HEK293 (cell line): ENCODE results near the gene LEO1.

Experiments used
- GLIS2 ChIP-seq: fragments of 450-650 bp; formaldehyde crosslinking; IDR thresholded peaks from 2 replicates; pipeline ENCODE4 v1.5.1; 2016; ENCODE audit warnings: missing biosample characterization, missing genetic modification characterization
- KLF1 ChIP-seq: fragments of 450-650 bp; formaldehyde crosslinking; IDR thresholded peaks from 2 replicates; pipeline ENCODE4 v1.5.1; 2016; ENCODE audit warnings: missing biosample characterization, missing genetic modification characterization
- KLF16 ChIP-seq: fragments of 450-650 bp; formaldehyde crosslinking; IDR thresholded peaks from 2 replicates; pipeline ENCODE4 v1.5.1; 2017; ENCODE audit warnings: missing biosample characterization, missing genetic modification characterization
- PRDM1 ChIP-seq: fragments of 450-650 bp; formaldehyde crosslinking; IDR thresholded peaks from 2 replicates; pipeline ENCODE4; 2016; ENCODE audit warnings: missing biosample characterization, missing genetic modification characterization
- SP2 ChIP-seq: fragments of 450-650 bp; formaldehyde crosslinking; IDR thresholded peaks from 2 replicates; pipeline ENCODE4 v1.5.1; 2016; ENCODE audit warnings: missing biosample characterization, missing genetic modification characterization
- SP3 ChIP-seq: fragments of 450-650 bp; formaldehyde crosslinking; IDR thresholded peaks from 2 replicates; pipeline ENCODE4 v1.5.1; 2016; ENCODE audit warnings: missing biosample characterization, missing genetic modification characterization
- WT1 ChIP-seq: fragments of 450-650 bp; formaldehyde crosslinking; IDR thresholded peaks from 2 replicates; pipeline ENCODE4 v1.5.1; 2016; ENCODE audit warnings: missing biosample characterization, missing genetic modification characterization
- ZBTB20 ChIP-seq: fragments of 450-650 bp; formaldehyde crosslinking; IDR thresholded peaks from 2 replicates; pipeline ENCODE4 v1.5.1; 2016; ENCODE audit warnings: missing biosample characterization, missing genetic modification characterization
- ZEB2 ChIP-seq: fragments of 450-650 bp; formaldehyde crosslinking; IDR thresholded peaks from 2 replicates; pipeline ENCODE4 v1.5.1; 2016; ENCODE audit warnings: missing biosample characterization, missing genetic modification characterization
- ZNF10 ChIP-seq: fragments of 450-650 bp; formaldehyde crosslinking; IDR thresholded peaks from 2 replicates; pipeline ENCODE4 v1.5.1; 2017; ENCODE audit warnings: missing biosample characterization, missing genetic modification characterization
- ZNF138 ChIP-seq: fragments of 450-650 bp; formaldehyde crosslinking; IDR thresholded peaks from 2 replicates; pipeline ENCODE4 v1.5.1; 2016; ENCODE audit warnings: missing biosample characterization, missing genetic modification characterization, borderline replicate concordance
- ZNF155 ChIP-seq: fragments of 450-650 bp; formaldehyde crosslinking; IDR thresholded peaks from 2 replicates; pipeline ENCODE4 v1.5.1; 2016; ENCODE audit warnings: missing biosample characterization, missing genetic modification characterization
- ZNF335 ChIP-seq: fragments of 450-650 bp; formaldehyde crosslinking; conservative IDR thresholded peaks from 2 replicates; pipeline ENCODE4 v1.5.1; 2016; ENCODE audit warnings: missing biosample characterization, missing genetic modification characterization
- ZNF341 ChIP-seq: fragments of 450-650 bp; formaldehyde crosslinking; IDR thresholded peaks from 2 replicates; pipeline ENCODE4; 2016; ENCODE audit warnings: low read depth, missing biosample characterization, missing genetic modification characterization
- ZNF416 ChIP-seq: fragments of 450-650 bp; formaldehyde crosslinking; IDR thresholded peaks from 2 replicates; pipeline ENCODE4 v1.5.1; 2016; ENCODE audit warnings: missing biosample characterization, missing genetic modification characterization
- ZNF426 ChIP-seq: fragments of 450-650 bp; formaldehyde crosslinking; IDR thresholded peaks from 2 replicates; pipeline ENCODE4 v1.5.1; 2017; ENCODE audit warnings: missing biosample characterization, missing genetic modification characterization, mild to moderate bottlenecking, inconsistent platforms, moderate library complexity
- ZNF544 ChIP-seq: fragments of 450-650 bp; formaldehyde crosslinking; IDR thresholded peaks from 2 replicates; pipeline ENCODE4 v1.5.0; 2017; ENCODE audit warnings: missing biosample characterization, missing genetic modification characterization
- ZNF549 ChIP-seq: fragments of 450-650 bp; IDR thresholded peaks from 2 replicates; pipeline ENCODE4 v1.5.1; 2018; ENCODE audit warnings: missing biosample characterization, missing genetic modification characterization, mild to moderate bottlenecking, inconsistent platforms, moderate library complexity
- ZNF707 ChIP-seq: fragments of 450-650 bp; formaldehyde crosslinking; IDR thresholded peaks from 2 replicates; pipeline ENCODE4 v1.5.1; 2016; ENCODE audit warnings: missing biosample characterization, missing genetic modification characterization
- ZNF843 ChIP-seq: fragments of 450-650 bp; formaldehyde crosslinking; IDR thresholded peaks from 2 replicates; pipeline ENCODE4 v1.5.1; 2016; ENCODE audit warnings: missing biosample characterization, missing genetic modification characterization
- ZSCAN30 ChIP-seq: fragments of 450-650 bp; IDR thresholded peaks from 2 replicates; pipeline ENCODE4 v1.5.1; 2018; ENCODE audit warnings: missing biosample characterization, mild to moderate bottlenecking, missing genetic modification characterization, moderate library complexity
- TF ChIP-seq, protein P1 (sequence below): fragments of 450-650 bp; formaldehyde crosslinking; IDR thresholded peaks from 2 replicates; pipeline ENCODE4 v1.5.1; 2017; ENCODE audit warnings: missing biosample characterization, missing genetic modification characterization
- TF ChIP-seq, protein P2 (sequence below): fragments of 450-650 bp; formaldehyde crosslinking; IDR thresholded peaks from 2 replicates; pipeline ENCODE4 v1.5.1; 2016; ENCODE audit warnings: missing biosample characterization, missing genetic modification characterization
- TF ChIP-seq, protein P3 (sequence below): fragments of 450-650 bp; formaldehyde crosslinking; IDR thresholded peaks from 2 replicates; pipeline ENCODE4 v1.5.1; 2016; ENCODE audit warnings: missing biosample characterization, missing genetic modification characterization
- TF ChIP-seq, protein P4 (sequence below): fragments of 450-650 bp; formaldehyde crosslinking; IDR thresholded peaks from 2 replicates; pipeline ENCODE4 v1.5.1; 2017; ENCODE audit warnings: missing biosample characterization, missing genetic modification characterization
- TF ChIP-seq, protein P5 (sequence below): fragments of 450-650 bp; formaldehyde crosslinking; conservative IDR thresholded peaks from 2 replicates; pipeline ENCODE4 v1.5.1; 2016; ENCODE audit warnings: low read depth, missing biosample characterization, missing genetic modification characterization
- TF ChIP-seq, protein P6 (sequence below): fragments of 450-650 bp; formaldehyde crosslinking; IDR thresholded peaks from 2 replicates; pipeline ENCODE4 v1.5.1; 2016; ENCODE audit warnings: missing biosample characterization, missing genetic modification characterization

Gene LEO1

DNA sequence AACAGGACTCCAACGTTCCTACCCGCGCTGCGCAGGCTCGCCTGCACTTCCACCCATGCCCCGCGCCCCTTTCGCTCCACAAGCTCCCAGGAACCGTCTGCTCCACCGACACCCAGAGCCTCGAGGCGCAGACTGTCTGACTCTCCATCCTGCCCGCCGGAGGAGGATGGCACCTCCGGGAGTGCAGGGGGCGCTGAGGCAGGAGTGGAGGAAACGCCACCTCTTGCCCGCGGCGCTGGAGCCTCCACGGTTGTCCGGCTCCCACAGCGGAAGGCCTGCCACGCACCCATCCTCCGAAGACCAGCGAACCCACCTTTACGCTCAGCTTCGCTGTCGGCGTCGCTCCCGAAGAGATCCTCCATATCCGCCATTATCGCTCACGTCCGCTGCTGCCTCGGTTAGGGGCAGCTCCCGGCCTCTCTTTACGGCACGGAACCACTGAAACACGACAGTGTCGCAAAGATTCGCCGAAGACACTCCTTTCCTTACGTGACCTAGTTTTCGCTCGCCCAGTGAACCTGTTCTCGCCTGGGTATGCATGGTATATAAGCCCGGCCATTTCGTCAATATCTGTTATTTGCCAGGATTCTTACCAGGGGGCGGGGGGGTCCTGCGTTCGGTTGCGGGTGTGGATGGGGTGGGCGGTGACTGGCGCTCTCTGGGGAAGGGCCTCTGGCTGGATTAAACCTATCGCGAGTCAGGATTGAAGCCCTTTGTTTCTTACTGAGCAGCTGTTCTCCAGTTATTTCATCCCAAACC lies at the start of gene LEO1 (continued):
- TF ChIP-seq, protein P1, sequence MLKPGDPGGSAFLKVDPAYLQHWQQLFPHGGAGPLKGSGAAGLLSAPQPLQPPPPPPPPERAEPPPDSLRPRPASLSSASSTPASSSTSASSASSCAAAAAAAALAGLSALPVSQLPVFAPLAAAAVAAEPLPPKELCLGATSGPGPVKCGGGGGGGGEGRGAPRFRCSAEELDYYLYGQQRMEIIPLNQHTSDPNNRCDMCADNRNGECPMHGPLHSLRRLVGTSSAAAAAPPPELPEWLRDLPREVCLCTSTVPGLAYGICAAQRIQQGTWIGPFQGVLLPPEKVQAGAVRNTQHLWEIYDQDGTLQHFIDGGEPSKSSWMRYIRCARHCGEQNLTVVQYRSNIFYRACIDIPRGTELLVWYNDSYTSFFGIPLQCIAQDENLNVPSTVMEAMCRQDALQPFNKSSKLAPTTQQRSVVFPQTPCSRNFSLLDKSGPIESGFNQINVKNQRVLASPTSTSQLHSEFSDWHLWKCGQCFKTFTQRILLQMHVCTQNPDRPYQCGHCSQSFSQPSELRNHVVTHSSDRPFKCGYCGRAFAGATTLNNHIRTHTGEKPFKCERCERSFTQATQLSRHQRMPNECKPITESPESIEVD = no peak
- TF ChIP-seq ZEB2 (tag by site-specific recombination) (peak; percentile 70), WT1 (0 out of 2 replicates have a peak, but pooled peaks have one; percentile 23), ZNF426 (tag by site-specific recombination) (no peak), SP2 (peak; percentile 54), PRDM1 (tag by site-specific recombination) (no peak), ZNF416 (tag by site-specific recombination) (no peak), ZNF544 (no peak), ZNF341 (tag by site-specific recombination) (no peak), SP3 (peak; percentile 73), GLIS2 (tag by site-specific recombination) (0 out of 2 replicates have a peak, but pooled peaks have one; percentile 48), ZNF707 (tag by site-specific recombination) (no peak), ZNF10 (tag by site-specific recombination) (no peak), ZNF138 (tag by site-specific recombination) (no peak), ZBTB20 (tag by site-specific recombination) (peak; percentile 70), ZNF155 (no peak), ZNF843 (tag by site-specific recombination) (0 out of 2 replicates have a peak, but pooled peaks have one; percentile 38), ZNF335 (peak; percentile 77), ZNF549 (tag by site-specific recombination) (no peak), ZSCAN30 (no peak), KLF1 (tag by site-specific recombination) (no peak), KLF16 (peak; percentile 63; the same call in 1 of the 2 replicates)
- TF ChIP-seq, protein P2, sequence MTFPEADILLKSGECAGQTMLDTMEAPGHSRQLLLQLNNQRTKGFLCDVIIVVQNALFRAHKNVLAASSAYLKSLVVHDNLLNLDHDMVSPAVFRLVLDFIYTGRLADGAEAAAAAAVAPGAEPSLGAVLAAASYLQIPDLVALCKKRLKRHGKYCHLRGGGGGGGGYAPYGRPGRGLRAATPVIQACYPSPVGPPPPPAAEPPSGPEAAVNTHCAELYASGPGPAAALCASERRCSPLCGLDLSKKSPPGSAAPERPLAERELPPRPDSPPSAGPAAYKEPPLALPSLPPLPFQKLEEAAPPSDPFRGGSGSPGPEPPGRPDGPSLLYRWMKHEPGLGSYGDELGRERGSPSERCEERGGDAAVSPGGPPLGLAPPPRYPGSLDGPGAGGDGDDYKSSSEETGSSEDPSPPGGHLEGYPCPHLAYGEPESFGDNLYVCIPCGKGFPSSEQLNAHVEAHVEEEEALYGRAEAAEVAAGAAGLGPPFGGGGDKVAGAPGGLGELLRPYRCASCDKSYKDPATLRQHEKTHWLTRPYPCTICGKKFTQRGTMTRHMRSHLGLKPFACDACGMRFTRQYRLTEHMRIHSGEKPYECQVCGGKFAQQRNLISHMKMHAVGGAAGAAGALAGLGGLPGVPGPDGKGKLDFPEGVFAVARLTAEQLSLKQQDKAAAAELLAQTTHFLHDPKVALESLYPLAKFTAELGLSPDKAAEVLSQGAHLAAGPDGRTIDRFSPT (tag by site-specific recombination) = peak; percentile 74
- TF ChIP-seq, protein P3, sequence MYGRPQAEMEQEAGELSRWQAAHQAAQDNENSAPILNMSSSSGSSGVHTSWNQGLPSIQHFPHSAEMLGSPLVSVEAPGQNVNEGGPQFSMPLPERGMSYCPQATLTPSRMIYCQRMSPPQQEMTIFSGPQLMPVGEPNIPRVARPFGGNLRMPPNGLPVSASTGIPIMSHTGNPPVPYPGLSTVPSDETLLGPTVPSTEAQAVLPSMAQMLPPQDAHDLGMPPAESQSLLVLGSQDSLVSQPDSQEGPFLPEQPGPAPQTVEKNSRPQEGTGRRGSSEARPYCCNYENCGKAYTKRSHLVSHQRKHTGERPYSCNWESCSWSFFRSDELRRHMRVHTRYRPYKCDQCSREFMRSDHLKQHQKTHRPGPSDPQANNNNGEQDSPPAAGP (tag by site-specific recombination) = no peak
- TF ChIP-seq, protein P4, sequence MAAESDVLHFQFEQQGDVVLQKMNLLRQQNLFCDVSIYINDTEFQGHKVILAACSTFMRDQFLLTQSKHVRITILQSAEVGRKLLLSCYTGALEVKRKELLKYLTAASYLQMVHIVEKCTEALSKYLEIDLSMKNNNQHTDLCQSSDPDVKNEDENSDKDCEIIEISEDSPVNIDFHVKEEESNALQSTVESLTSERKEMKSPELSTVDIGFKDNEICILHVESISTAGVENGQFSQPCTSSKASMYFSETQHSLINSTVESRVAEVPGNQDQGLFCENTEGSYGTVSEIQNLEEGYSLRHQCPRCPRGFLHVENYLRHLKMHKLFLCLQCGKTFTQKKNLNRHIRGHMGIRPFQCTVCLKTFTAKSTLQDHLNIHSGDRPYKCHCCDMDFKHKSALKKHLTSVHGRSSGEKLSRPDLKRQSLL (tag by site-specific recombination) = peak; percentile 30; the same call in 1 of the 2 replicates
- TF ChIP-seq, protein P5, sequence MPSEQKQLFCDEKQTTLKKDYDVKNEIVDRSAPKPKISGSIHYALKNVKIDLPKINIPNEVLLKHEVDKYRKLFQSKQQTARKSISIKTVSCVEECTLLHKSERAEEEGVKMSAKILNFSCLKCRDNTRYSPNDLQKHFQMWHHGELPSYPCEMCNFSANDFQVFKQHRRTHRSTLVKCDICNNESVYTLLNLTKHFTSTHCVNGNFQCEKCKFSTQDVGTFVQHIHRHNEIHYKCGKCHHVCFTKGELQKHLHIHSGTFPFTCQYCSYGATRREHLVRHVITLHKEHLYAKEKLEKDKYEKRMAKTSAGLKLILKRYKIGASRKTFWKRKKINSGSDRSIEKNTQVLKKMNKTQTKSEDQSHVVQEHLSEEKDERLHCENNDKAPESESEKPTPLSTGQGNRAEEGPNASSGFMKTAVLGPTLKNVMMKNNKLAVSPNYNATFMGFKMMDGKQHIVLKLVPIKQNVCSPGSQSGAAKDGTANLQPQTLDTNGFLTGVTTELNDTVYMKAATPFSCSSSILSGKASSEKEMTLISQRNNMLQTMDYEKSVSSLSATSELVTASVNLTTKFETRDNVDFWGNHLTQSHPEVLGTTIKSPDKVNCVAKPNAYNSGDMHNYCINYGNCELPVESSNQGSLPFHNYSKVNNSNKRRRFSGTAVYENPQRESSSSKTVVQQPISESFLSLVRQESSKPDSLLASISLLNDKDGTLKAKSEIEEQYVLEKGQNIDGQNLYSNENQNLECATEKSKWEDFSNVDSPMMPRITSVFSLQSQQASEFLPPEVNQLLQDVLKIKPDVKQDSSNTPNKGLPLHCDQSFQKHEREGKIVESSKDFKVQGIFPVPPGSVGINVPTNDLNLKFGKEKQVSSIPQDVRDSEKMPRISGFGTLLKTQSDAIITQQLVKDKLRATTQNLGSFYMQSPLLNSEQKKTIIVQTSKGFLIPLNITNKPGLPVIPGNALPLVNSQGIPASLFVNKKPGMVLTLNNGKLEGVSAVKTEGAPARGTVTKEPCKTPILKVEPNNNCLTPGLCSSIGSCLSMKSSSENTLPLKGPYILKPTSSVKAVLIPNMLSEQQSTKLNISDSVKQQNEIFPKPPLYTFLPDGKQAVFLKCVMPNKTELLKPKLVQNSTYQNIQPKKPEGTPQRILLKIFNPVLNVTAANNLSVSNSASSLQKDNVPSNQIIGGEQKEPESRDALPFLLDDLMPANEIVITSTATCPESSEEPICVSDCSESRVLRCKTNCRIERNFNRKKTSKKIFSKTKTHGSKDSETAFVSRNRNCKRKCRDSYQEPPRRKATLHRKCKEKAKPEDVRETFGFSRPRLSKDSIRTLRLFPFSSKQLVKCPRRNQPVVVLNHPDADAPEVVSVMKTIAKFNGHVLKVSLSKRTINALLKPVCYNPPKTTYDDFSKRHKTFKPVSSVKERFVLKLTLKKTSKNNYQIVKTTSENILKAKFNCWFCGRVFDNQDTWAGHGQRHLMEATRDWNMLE = peak; percentile 57
- TF ChIP-seq, protein P6, sequence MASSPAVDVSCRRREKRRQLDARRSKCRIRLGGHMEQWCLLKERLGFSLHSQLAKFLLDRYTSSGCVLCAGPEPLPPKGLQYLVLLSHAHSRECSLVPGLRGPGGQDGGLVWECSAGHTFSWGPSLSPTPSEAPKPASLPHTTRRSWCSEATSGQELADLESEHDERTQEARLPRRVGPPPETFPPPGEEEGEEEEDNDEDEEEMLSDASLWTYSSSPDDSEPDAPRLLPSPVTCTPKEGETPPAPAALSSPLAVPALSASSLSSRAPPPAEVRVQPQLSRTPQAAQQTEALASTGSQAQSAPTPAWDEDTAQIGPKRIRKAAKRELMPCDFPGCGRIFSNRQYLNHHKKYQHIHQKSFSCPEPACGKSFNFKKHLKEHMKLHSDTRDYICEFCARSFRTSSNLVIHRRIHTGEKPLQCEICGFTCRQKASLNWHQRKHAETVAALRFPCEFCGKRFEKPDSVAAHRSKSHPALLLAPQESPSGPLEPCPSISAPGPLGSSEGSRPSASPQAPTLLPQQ = peak; percentile 49; the same call in 1 of the 2 replicates
